GM12864 (cell line): Measurements from ENCODE around the gene DNTT.
"Not testable (repeated sequence)": the region's sequence is repeated elsewhere in the genome, so short reads cannot be mapped to it uniquely, and the experiment has no call there.

Source experiments
- DNase-seq: peaks from one replicate; pipeline ENCODE4 v3.0.0-alpha.2; 2011; ENCODE audit warnings: low read depth
- H3K4me3 ChIP-seq: 2 replicates; pipeline ENCODE4 v1.5.1; 2011; ENCODE audit warnings: mild to moderate bottlenecking, low read depth, low read length, control low read depth
- TF ChIP-seq, protein P1 (sequence below): IDR thresholded peaks from 2 replicates; pipeline ENCODE4 v1.5.1; 2011; ENCODE audit warnings: low read depth, mild to moderate bottlenecking, moderate library complexity, low read length, control low read depth, inconsistent platforms; ENCODE audit errors: missing control alignments

Gene DNTT

DNA sequence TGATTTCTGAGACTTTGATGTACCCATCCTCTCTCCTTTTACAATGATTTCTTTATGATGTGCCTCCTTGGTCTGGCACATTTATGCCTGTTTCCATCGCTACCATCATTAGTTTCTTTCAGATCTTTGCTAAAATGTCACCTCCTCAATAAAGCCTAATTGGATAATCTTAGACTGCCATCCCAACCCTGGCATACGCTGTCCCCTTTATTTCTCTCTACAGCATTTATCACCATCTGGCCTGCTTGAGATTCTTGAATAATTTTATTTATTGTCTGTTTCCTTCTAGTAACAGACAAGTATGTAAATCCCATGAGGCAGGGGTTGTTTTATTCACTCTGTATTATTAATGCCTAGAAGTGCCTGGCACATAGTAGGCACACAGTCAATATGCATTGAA is 6.7 kb upstream of the DNTT start:
- TF ChIP-seq, protein P1, sequence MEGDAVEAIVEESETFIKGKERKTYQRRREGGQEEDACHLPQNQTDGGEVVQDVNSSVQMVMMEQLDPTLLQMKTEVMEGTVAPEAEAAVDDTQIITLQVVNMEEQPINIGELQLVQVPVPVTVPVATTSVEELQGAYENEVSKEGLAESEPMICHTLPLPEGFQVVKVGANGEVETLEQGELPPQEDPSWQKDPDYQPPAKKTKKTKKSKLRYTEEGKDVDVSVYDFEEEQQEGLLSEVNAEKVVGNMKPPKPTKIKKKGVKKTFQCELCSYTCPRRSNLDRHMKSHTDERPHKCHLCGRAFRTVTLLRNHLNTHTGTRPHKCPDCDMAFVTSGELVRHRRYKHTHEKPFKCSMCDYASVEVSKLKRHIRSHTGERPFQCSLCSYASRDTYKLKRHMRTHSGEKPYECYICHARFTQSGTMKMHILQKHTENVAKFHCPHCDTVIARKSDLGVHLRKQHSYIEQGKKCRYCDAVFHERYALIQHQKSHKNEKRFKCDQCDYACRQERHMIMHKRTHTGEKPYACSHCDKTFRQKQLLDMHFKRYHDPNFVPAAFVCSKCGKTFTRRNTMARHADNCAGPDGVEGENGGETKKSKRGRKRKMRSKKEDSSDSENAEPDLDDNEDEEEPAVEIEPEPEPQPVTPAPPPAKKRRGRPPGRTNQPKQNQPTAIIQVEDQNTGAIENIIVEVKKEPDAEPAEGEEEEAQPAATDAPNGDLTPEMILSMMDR, result no peak
- no peak overlapping the region for H3K4me3 ChIP-seq
- DNase-seq, result no peak

DNA sequence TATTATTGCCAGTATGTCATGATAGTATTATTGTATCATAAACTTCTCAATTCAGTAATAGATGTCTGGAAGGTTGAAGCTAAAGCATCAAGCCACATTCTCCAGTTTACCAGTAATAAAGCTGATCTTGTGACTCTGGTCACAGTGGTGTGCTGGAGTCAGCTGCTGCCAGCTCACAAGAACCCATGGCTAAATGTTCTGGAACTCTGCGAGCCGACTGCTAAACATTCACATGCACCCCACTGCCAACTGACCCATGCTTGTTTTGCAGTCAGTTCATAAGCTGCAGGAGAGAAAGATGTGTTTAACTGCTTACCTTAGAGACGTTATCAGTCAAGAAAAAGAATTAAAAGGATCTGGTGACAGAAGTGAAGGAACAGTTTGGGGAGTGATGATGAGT is 5.9 kb upstream of the DNTT start:
- DNase-seq, result no peak
- TF ChIP-seq, protein P1, result no peak
- no peak overlapping the region for H3K4me3 ChIP-seq

DNA sequence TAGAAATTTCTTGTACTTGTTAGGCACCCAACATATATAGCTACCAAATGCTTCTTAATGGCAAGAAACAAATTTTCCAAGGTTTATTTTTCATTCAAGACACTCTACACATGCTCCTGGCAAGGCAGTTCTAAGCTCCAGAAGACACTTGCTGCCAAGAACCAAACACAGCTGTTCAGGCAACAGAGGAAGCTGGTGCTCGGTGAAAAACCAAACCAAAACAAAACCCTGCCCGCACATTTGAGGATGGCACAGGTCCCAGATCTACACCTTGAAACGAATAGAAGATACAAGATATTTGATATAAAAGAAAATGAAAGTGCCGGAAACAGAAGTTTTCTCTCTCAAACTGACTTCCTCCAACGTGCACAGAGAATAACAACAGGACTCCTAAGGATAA is 4.9 kb upstream of the DNTT start:
- DNase-seq, result no peak
- no peak overlapping the region for H3K4me3 ChIP-seq
- TF ChIP-seq, protein P1, result no peak

DNA sequence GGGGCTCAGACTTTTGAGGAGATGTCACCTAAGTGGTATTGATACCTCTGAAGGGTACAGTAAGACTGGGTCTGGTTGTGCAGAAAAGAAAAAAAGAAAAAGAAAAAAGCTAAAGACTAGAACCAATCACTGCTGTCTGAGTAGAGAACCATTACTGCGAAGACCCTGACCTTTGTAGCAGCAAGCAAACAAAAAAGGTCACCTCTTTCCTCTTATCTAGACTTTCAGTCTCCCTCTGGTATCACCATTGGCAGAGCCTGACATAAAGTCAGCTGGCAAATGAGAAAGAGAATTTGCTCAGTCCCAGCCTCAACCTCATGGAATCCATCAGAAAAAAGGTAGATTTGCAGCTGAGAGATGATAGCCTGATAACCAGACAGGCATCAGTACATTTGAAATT is 2.6 kb upstream of the DNTT start:
- no peak overlapping the region for H3K4me3 ChIP-seq
- TF ChIP-seq, protein P1, result no peak
- no peak for DNase-seq

DNA sequence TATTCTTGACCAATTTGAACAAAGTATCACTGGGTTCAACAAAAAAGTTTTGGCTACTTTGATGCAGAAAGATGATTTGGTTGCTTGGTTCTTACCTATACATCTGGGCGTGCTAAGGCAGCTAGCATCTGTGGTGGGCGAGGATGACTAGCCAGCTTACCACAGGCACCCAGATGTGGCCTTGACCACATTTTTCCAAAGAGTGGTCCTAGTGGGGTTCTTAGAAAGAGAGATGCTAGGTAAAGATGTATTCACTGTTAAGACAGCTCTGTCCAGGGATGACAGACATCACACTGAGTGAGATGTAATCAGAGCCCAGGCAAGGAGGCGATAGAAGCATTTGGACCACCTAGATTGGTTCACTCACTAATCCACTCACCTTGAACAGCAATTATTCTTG is 785 bp downstream of the DNTT start:
- TF ChIP-seq, protein P1, result no peak
- no peak overlapping the region for H3K4me3 ChIP-seq
- DNase-seq, result no peak

DNA sequence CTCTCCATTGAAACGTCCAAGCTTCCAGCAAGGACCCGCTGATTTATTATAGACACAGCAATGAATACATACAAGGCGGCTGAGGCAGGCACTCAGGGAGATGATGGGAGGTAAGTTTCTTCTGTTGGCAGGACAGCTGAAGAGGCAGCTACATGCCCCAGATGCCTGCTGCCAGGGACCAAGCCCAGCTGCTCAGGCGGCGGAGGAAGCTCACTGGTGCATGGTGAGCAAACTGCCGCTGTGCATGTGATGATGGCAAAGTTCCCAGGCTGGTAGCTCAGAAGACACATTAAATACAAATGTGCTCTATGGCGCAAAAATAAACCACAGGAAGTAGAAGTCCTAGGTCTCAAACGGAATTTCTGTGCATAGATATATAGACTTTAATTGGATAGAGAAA is 2.3 kb downstream of the DNTT start:
- TF ChIP-seq, protein P1, result no peak
- H3K4me3 ChIP-seq, result no peak overlapping the region
- DNase-seq, result no peak

DNA sequence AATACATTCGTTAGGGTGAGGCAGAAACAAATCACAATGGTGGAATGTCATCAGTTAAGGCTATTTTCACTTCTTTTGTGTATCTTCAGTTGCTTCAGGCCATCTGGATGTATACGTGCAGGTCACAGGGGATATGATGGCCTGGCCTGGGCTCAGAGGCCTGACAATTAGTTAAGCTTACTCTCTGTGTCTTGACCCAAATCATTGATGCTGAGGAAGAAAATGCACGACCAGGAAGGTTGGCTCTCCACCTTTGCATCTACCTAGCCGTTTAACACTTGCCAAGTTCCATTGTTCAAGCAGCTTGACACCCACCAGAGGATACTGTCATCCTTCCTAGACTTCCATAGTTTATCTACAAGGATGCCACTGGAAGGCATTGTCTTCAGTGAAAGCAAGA is 4.6 kb downstream of the DNTT start:
- H3K4me3 ChIP-seq, DNase-seq: not testable (repeated sequence)
